Suprapubic skin (tissue), 3 donors: Measurements from ENCODE around the gene SNX13.

ENCODE experiments used
- POLR2AphosphoS5 ChIP-seq, 3 donors: sonication (generic); formaldehyde crosslinking; IDR thresholded peaks; one replicate each; pipeline ENCODE4 v1.6.1; 2017; ENCODE audit warnings: antibody characterized with exemption in 3 of 3
- TF ChIP-seq, protein P1 (sequence below), 2 donors: fragments of 200-600 bp in 1 of 2; fragments of 450-650 bp in 1 of 2; sonication (generic) in 1 of 2; IDR thresholded peaks; one replicate each; pipeline ENCODE4 v1.5.1; 2016 to 2019; ENCODE audit warnings: antibody characterized with exemption in 2 of 2, mild to moderate bottlenecking in 1 of 2, moderate library complexity in 1 of 2

DNA sequence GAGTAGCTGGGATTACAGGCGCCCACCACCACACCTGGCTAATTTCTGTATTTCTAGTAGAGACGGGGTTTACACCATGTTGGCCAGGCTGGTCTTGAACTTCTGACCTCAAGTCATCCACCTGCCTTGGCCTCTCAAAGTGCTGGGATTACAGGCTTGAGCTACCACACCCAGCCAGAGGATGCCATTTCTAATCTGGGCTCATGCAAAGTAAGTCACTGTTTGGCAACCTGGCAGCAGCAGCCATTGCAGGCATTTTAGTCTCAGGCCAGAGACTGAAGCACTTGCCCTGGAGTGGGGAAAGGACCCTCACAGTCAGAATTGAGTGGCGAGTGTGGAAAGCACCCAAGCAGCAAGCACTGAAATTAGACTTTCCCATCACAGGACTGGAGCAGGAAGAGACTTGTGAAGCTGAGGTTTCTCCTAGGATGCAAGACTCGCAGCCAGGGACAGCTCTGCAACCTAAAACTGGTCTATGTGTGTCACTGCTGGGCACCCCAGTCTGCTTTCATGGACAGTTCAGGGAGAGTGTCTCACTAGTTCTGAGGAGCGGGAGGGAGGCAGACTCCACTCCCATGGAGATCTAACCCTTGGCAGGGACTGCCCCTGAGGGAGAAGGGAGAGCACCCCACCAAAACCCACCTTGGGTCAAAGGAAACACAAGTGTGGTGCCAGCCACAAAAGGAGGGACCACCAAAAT is 27.6 kb downstream of the SNX13 start:
- no peak for TF ChIP-seq POLR2AphosphoS5 (IDR thresholded peaks at IDR 0.05)
- TF ChIP-seq, protein P1, sequence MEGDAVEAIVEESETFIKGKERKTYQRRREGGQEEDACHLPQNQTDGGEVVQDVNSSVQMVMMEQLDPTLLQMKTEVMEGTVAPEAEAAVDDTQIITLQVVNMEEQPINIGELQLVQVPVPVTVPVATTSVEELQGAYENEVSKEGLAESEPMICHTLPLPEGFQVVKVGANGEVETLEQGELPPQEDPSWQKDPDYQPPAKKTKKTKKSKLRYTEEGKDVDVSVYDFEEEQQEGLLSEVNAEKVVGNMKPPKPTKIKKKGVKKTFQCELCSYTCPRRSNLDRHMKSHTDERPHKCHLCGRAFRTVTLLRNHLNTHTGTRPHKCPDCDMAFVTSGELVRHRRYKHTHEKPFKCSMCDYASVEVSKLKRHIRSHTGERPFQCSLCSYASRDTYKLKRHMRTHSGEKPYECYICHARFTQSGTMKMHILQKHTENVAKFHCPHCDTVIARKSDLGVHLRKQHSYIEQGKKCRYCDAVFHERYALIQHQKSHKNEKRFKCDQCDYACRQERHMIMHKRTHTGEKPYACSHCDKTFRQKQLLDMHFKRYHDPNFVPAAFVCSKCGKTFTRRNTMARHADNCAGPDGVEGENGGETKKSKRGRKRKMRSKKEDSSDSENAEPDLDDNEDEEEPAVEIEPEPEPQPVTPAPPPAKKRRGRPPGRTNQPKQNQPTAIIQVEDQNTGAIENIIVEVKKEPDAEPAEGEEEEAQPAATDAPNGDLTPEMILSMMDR (IDR thresholded peaks at IDR 0.05), result no peak
